Caki2 (cell line): ENCODE data around the gene STIP1. TPM values are rescaled to one million over a fixed set of nuclear protein-coding genes. Genes with fewer than 3 reads are reported as not detected.

Experiments used
- DNase-seq: peaks from one replicate; pipeline ENCODE4 v3.0.0-alpha.2; 2015; ENCODE audit warnings: low read depth
- in situ Hi-C: cut with HindIII; loops from 2 replicates; pipeline ENCODE4 v1.10.0; 2016; ENCODE audit warnings: low sequenced_read_pairs, low pct_unique_long_range_greater_than_20kb, mixed read lengths
- total RNA-seq: library from RNA; depleted of rRNA; stranded (reverse); fragments of >200 nt; shearing (Covaris generic); gene quantifications from 2 replicates; pipeline ENCODE4 v1.2.3, GENCODE V29; 2014; ENCODE audit warnings: low replicate concordance; rRNA removed

The STIP1 gene
- total RNA-seq, 1 experiment from 2014 or later = 157 TPM

DNA sequence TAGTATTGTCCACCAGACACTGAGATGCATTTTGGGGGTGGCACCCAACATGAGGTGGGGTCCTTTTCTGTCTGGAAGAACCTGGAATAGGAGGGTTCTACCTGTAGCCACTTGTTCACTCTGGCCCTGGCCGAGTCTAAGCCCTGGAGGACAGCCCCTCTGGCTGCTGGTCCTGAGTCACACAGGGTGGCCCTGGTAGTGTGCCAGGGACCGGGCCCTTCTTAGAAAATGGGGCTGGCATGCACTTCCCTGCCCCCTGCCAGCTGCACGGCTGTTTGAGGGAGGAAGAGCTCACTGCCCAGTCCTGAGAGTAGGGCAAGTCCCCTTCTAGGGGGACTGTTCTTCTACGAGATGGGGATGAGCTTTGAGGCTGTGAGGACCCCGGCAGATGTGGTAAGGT is 67.5 kb downstream of the STIP1 start:
- in situ Hi-C loops = no loop called here
- no peak for DNase-seq

Other genes starting within 250 kb of the STIP1 start
- gene NAA40, start 247.2 kb upstream of the STIP1 start, total RNA-seq = 15.1 and 29.2 TPM in 2 replicates
- gene COX8A, start 211.6 kb upstream of the STIP1 start, total RNA-seq = 573 and 596 TPM in 2 replicates
- 80.6 and 97.3 TPM in 2 replicates for gene OTUB1, start 199.7 kb upstream of the STIP1 start, total RNA-seq
- 0.03 and 0.37 TPM in 2 replicates for gene FLRT1, start 150.2 kb upstream of the STIP1 start, total RNA-seq
- gene MACROD1, start 20.1 kb upstream of the STIP1 start, total RNA-seq = 38.9 and 42.9 TPM in 2 replicates
- 0.64 TPM in 1 of 2 replicates, not detected in the other for gene FERMT3, start 20.6 kb downstream of the STIP1 start, total RNA-seq
- 39.1 and 72.3 TPM in 2 replicates for gene TRPT1, start 40.0 kb downstream of the STIP1 start, total RNA-seq
- 25.1 and 31.4 TPM in 2 replicates for gene NUDT22, start 40.1 kb downstream of the STIP1 start, total RNA-seq
- gene DNAJC4, start 44.4 kb downstream of the STIP1 start, total RNA-seq = 14.2 and 30.3 TPM in 2 replicates
- 52.8 and 66.2 TPM in 2 replicates for gene VEGFB, start 48.4 kb downstream of the STIP1 start, total RNA-seq
- gene FKBP2, start 54.9 kb downstream of the STIP1 start, total RNA-seq = 24.2 and 46.1 TPM in 2 replicates
- 413 and 431 TPM in 2 replicates for gene PPP1R14B, start 60.8 kb downstream of the STIP1 start, total RNA-seq
- gene PLCB3, start 65.4 kb downstream of the STIP1 start, total RNA-seq = 16.5 and 18.6 TPM in 2 replicates
- gene BAD, start 98.5 kb downstream of the STIP1 start, total RNA-seq = 122 and 141 TPM in 2 replicates
- gene GPR137, start 99.7 kb downstream of the STIP1 start, total RNA-seq = 9.6 and 31.9 TPM in 2 replicates
- not detected in 2 replicates for gene KCNK4, start 105.1 kb downstream of the STIP1 start, total RNA-seq
- not detected in 2 replicates for gene CATSPERZ, start 114.2 kb downstream of the STIP1 start, total RNA-seq
- 38.8 and 48.7 TPM in 2 replicates for gene ESRRA, start 119.4 kb downstream of the STIP1 start, total RNA-seq
- 494 and 562 TPM in 2 replicates for gene TRMT112, start 131.4 kb downstream of the STIP1 start, total RNA-seq
- 258 and 341 TPM in 2 replicates for gene PRDX5, start 131.9 kb downstream of the STIP1 start, total RNA-seq
- gene CCDC88B, start 154.0 kb downstream of the STIP1 start, total RNA-seq = 1.3 and 4.9 TPM in 2 replicates
- gene RPS6KA4, start 173.0 kb downstream of the STIP1 start, total RNA-seq = 39.0 and 59.4 TPM in 2 replicates